Peyer's patch (tissue), 4 donors: ENCODE measurements around the gene ANTKMT.

Source experiments
- CTCF ChIP-seq, 6 experiments: fragments of 450-650 bp in 4 of 6; fragments of 200-600 bp in 2 of 6; sonication (generic) in 1 of 6; IDR thresholded peaks; one replicate each; pipeline ENCODE4 v1.5.1; 2017 to 2019; ENCODE audit warnings: antibody characterized with exemption in 6 of 6, mild to moderate bottlenecking in 3 of 6, moderate library complexity in 1 of 6
- POLR2A ChIP-seq, 2 donors: fragments of 450-650 bp; IDR thresholded peaks; one replicate each; pipeline ENCODE4 v1.5.1; 2017; ENCODE audit warnings: antibody characterized with exemption in 2 of 2, mild to moderate bottlenecking in 2 of 2, moderate library complexity in 2 of 2

GRCh38 chr16:728131-728889 lies 7.4 kb downstream of the ANTKMT start:
- TF ChIP-seq CTCF (IDR thresholded peaks at IDR 0.05) (no peak), POLR2A (IDR thresholded peaks at IDR 0.05) (no peak)
